Activated CD4-positive, alpha-beta T cell treated with anti-CD3 and anti-CD28 coated beads for 48 hours (primary cell): ENCODE results near the gene VAMP5.
"Not testable (repeated sequence)": the region's sequence is repeated elsewhere in the genome, so short reads cannot be mapped to it uniquely, and the experiment has no call there.

Experiments used
- DNase-seq: peaks from one replicate; pipeline ENCODE4 v3.0.0-alpha.2; 2020

Gene VAMP5

DNA sequence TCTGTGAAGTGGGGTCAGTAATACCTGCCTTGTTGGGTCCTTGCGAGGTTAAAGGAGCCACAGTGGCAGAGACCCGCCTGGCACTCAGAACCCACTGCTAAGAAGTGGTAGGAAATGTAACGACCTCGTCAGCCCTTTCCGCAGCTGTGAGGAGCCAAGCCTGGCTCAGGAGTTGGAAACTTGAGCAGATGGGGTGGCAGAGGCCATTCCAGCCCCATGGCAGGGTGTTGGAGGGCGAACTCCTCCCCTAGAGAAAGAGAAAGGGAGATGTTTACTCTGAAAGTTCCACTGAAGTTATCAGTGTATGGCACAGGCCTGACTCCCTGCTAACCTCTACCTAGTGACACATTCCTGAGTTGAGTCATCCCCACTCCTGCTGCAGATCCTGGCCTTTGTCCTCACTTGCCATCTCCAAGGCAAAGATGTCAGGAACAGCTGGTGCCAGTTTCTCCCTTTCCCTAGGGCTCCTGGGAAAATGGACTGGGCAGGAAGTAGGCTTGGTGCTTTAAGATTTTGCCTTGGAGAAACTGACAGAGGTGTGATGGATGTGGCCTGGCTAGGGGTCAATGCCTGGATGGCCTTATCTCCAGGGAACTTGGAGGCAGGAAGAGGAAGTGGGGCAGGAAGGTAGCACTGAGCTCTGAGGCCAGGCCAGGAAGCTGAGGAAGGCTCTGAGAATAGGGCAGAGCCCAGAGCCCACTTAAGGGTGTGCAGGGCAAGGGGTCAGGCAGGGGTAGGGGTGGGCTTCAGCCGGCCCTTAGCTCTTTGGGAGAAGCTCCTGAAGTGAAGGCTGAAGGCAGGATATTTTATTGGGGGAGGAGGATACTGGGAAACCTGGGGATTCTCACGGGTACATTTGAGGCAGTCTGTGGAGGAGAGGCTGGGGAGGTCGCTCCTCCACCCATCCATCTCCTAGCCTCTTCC lies 888 bp downstream of the VAMP5 start:
- DNase-seq: peak; percentile 46

DNA sequence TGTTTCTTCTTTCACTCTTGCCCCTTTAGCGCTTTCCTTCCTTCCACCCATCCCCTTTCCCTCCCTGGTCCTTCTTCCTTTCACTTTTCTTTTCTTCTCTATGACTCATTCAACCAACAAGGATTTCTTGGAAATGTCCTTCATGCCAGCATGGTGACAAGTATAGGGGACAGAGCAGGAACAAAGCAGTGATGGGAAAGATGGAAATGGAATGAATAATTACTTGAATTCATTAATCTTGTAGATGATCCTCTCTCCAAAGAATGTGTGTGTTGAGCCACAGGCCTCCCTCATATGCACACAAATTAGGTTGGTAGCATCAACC lies 1.5 kb downstream of the VAMP5 start:
- no peak for DNase-seq

- DNase-seq: no peak
These were observed 4.0 kb downstream of the VAMP5 start for GRCh38 chr2:85588236-85588635.

DNA sequence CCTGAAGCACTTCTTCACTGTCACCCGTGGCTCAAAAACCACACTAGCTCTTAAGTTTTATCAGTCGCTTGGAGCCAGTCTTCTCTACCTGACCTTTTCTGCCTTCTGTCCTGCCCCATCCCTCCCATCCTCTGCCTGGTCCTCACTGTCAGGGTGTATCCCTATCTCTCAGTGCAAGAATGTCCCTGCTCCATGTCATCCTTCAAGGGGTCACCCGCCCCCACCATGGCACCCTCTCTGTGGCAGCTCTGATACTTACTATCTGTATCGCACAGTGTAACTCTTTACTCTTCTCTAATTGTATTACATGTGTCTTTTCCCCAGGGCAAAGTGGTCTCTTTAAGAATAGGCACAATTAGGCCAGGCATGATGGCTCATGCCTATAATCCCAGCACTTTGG lies 4.4 kb downstream of the VAMP5 start:
- DNase-seq: no peak

DNA sequence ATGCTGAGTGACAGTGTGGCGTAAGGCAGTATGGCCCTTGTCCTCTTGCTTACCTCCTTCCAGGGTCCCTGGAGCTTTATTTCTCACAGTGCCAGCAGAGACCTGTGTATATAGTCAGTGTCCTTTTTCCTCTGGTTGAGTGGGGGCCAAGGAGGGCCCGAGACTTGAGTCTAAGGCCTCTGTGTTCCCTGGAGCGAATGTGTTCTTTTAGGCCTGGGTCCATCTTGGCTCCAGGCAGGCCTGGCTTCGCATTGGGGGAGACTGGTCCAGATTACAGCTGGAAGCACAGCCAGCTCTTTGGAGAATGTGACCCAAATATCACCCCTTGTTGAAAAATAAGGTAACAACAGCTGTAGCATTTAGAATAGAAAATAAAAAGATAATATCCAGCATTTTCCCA lies 5.0 kb downstream of the VAMP5 start:
- no peak for DNase-seq

DNA sequence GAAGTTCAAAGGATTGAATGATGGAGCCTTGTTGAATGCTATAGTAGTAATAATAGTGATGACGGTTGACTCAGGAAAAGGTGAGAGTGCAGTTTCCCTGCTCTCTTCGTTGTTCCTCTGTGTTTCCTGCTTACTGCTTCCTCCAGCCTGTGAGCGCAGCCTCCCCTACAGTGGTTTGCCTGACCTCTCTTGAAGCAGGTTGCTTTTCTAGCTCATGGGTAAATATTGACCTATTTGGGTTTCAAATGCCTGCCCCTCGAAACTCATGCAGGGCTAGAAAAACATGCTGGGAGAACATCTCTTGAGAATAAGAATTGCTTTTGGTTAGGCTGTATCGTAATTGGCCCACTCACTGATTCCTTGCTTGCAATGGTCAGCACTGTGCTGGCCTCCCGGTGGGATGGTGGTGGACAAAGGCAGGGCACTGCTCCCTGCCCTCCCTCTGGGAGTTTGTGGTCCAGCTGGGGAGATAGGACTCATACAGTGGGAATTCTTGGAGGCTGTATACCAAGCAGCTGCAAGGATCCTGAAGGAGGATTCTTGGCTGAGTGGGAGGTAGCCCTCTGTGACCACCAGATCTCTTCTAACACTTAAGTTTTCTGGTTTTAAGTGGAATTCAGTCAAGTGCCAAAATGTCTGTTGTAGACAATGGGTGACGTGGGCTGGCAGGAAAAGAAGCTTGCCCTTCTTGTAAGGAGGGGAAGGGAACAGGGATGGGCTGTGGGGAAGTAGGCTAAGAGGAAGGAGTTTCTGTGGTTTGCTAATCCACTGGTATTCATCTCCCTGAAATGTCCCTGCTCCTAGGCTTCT lies 6.0 kb downstream of the VAMP5 start:
- no peak for DNase-seq

GRCh38 chr2:85590950-85591349 lies 6.7 kb downstream of the VAMP5 start:
- no peak for DNase-seq

DNA sequence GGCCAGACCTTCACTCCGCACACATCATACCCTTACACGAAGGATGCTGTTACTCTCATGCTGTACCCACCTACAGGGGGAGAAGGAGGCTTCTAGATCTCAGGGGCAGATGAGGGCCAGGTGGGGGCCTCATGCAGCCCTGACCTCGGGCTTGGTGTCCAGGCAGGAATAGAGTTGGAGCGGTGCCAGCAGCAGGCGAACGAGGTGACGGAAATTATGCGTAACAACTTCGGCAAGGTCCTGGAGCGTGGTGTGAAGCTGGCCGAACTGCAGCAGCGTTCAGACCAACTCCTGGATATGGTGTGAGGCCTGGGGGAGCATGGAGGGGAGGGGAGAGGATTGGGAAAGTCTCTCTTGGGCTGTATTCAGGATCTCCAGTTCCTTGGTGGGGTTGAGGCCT lies 7.3 kb downstream of the VAMP5 start:
- no peak for DNase-seq

GRCh38 chr2:85592299-85592698 lies 8.1 kb downstream of the VAMP5 start:
- not testable (repeated sequence) for DNase-seq

- DNase-seq: no peak
These were observed 8.8 kb downstream of the VAMP5 start for GRCh38 chr2:85593023-85593422.

DNA sequence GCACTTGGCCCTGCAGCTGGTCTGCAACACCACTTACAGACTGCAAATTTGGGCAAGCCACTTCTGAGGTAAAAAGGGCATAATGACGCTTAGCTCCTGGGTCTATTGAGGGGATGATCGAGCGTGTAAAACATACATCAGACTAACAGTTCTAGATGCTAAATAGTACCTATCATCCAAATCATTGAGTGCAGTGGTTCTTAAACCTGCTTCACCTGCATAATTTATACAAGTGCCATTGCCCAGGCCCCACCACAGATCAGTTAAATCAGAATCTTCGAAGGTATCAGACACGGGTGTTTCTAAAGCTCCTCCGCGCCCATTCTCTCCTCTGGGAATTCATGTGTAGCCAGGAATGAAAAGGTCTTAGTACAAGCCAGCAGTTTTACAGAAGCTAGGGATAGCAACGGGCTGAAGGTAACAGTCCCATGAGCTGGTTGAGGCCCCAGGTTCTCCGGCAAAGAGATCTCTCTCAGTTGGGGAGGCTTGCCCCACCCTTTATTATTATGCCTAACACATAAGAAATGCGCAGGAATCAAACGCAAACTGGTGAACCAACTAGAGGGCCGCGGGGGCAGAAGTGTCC lies 10.6 kb downstream of the VAMP5 start:
- DNase-seq: no peak

- peak; percentile 93 for DNase-seq
These were observed 11.2 kb downstream of the VAMP5 start, which contains the start of gene RNF181 for GRCh38 chr2:85595301-85596025. Gene RNF181, plus strand, starts transcription at chr2:85595745. Its CDS starts 19 bp downstream, at chr2:85595764.

DNA sequence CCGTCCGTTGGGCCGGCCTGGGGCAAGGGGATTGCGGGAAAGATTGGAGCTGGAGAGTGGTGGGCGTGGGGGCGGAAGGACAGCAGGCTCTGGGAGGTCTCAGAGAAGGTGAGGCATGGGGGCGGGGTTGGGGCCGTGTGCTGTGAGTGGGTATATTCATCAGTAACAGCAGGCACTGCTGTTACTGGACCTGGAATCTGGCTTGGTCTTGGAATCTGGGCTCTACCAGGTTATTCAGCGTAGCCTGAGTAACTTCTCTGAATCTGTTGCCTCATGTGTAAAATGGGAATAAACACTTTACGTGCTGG lies 11.7 kb downstream of the VAMP5 start:
- DNase-seq: peak; percentile 54

DNA sequence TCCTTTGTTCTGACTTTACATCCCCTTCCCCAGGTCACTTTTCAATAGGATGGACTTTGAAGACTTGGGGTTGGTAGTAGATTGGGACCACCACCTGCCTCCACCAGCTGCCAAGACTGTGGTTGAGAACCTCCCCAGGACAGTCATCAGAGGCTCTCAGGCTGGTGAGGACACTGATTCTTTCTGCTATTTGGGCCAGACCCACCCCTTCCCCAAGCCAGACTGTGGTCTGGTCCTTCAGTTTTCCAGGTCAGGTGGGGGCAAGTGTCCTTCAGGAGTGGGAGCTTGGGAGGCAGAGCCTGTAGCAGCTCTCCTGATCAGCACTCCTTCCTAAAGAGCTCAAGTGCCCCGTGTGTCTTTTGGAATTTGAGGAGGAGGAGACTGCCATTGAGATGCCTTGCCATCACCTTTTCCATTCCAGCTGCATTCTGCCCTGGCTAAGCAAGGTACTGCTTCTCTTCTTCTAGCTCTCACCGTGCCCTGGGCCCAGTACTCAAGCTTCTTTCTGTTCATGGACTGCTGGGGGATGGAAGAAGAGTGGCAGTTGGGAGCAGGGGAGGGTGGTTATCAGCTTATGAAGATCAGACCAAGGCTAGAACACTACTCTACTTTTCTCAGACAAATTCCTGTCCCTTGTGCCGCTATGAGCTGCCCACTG lies 12.4 kb downstream of the VAMP5 start:
- DNase-seq: no peak

GRCh38 chr2:85597241-85597640 lies 13.0 kb downstream of the VAMP5 start:
- DNase-seq: no peak

- DNase-seq: no peak
These were observed 14.5 kb downstream of the VAMP5 start for GRCh38 chr2:85598594-85599340.

- DNase-seq: no peak
These were observed 15.4 kb downstream of the VAMP5 start for GRCh38 chr2:85599468-85600234.

DNA sequence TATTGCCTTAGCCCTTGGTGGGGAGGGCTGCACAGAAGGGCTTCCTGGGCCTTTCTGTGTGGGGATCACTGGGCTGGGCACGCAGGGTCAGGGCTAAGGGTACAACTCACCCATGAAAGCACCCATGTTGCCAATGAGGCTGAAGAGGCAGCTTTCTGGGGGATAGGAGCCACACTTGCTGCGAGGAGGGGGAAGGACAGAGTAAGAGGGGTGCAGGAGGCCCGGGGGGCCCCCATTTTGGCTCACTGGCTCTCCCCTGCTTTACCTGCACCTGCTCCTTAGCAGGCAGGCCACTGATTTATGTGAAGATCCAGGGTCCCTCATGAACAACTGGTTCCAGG lies 16.0 kb downstream of the VAMP5 start:
- no peak for DNase-seq

DNA sequence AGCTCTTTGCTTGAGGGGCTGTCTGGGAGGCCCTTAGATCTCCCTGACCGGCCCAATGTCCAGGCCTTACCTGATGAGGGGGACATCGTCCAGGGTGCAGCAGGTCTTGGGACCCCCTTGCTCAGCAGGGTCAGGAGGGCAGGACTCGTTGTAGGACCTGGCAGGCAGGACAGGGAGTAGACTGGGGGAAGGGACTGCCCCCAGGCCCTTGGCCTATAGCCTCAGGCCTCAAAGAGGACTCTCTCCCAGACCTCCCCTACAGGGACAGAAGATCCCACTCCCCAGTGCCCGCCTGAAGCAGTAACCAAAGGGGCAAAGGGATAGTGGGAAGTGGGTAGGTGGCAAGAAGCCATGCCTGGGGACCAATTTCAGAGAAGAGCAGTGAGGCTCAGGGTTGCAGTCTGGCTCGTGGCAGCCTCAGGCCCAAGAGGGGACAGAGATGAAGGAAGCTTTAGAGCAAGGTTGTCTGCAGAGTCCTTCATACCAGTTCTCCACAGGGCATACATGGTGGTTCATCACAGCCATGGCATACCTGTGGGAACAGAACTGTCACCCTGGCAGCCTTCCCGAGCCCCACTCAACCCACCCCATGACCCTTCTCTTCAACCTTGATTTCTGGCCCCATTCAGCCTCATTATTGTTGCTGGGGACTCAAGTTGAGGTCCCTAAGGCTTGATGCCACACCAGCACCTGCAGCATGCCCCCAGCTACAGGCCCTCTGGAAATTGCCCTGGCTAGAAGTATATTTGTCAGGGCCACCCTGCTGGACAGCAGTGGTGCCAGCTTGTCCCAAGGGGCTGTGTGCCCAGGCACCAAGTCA lies 16.9 kb downstream of the VAMP5 start:
- no peak for DNase-seq

- peak; percentile 24 for DNase-seq
These were observed 17.7 kb downstream of the VAMP5 start for GRCh38 chr2:85601771-85602475.
